ENCODE data around the gene PBX3. TPM values are rescaled to one million over a fixed set of nuclear protein-coding genes. Genes with fewer than 3 reads are reported as not detected.

PBX3 gene
- total and polyA plus RNA-seq, 2 experiments from 2014 or later, result 13.4 to 30.9 TPM

GRCh38 chr9:125926936-125927335 is 179.8 kb downstream of the PBX3 start:
- in situ Hi-C loops (cut with MboI), result no loop called here
- 94 to 96% methylated on average over 1 of the region's 1 CpG for WGBS, 2 experiments (ENCODE audit: low coverage in 1 of 2, low lambda C conversion rate in 2 of 2, missing lambda C conversion rate in 2 of 2)

GRCh38 chr9:125929846-125930245 is 182.7 kb downstream of the PBX3 start:
- H4K20me1 ChIP-seq (ENCODE audit: insufficient read depth), result no peaks in the 10 kb centered on the region
- no peaks in the 10 kb centered on the region for H3K27me3 ChIP-seq (replicated peaks; ENCODE audit: insufficient read depth)
- 94 to 98% methylated on average over 2 of the region's 2 CpGs for WGBS, 2 experiments (ENCODE audit: low coverage in 1 of 2, low lambda C conversion rate in 2 of 2, missing lambda C conversion rate in 2 of 2)
- TF ChIP-seq EZH2 (IDR thresholded peaks at IDR 0.05; ENCODE audit: insufficient read depth, poor library complexity, severe bottlenecking) (no peak), EZH2phosphoT487 (IDR thresholded peaks at IDR 0.05; ENCODE audit: insufficient read depth, low read depth) (no peak)
- in situ Hi-C loops (cut with MboI), result no loop called here
- H3F3A ChIP-seq (ENCODE audit: insufficient read depth), result peaks cover 26% of the 10 kb centered on the region
- peaks cover 30% of the 10 kb centered on the region for H3K4me1 ChIP-seq (ENCODE audit: insufficient read depth)
- H3K36me3 ChIP-seq (ENCODE audit: low read depth), result no peaks in the 10 kb centered on the region
- H3K9ac ChIP-seq, result no peak overlapping the region
- H2AFZ ChIP-seq, result no peak overlapping the region
- no peaks in the 10 kb centered on the region for H3K9me3 ChIP-seq (ENCODE audit: low read depth)
- no peak overlapping the region for H3K4me2 ChIP-seq (ENCODE audit: unreplicated experiment)
- H3K79me2 ChIP-seq (ENCODE audit: insufficient read depth), result peaks cover 25% of the 10 kb centered on the region
- no peak overlapping the region for H3K27ac ChIP-seq
- peak; percentile 18 for DNase-seq
- no peak overlapping the region for H3K4me3 ChIP-seq
- H3K9me2 ChIP-seq (ENCODE audit: insufficient read depth), result no peaks in the 10 kb centered on the region

More at GRCh38 chr9:125926936-125927335, 179.8 kb downstream of the PBX3 start:
- no peak overlapping the region for H2AFZ ChIP-seq
- H3K4me2 ChIP-seq (ENCODE audit: unreplicated experiment), result no peak overlapping the region
- H3K36me3 ChIP-seq (ENCODE audit: low read depth), result no peaks in the 10 kb centered on the region
- TF ChIP-seq EZH2 (IDR thresholded peaks at IDR 0.05; ENCODE audit: insufficient read depth, poor library complexity, severe bottlenecking) (no peak), EZH2phosphoT487 (IDR thresholded peaks at IDR 0.05; ENCODE audit: insufficient read depth, low read depth) (no peak)
- peaks cover 18% of the 10 kb centered on the region for H3K4me1 ChIP-seq (ENCODE audit: insufficient read depth)
- H4K20me1 ChIP-seq (ENCODE audit: insufficient read depth), result no peaks in the 10 kb centered on the region
- peaks cover 14% of the 10 kb centered on the region; the same call in 1 of the 2 replicates for H3F3A ChIP-seq (ENCODE audit: insufficient read depth)
- no peak overlapping the region for H3K4me3 ChIP-seq
- DNase-seq, result no peak
- H3K9me2 ChIP-seq (ENCODE audit: insufficient read depth), result no peaks in the 10 kb centered on the region
- H3K9me3 ChIP-seq (ENCODE audit: low read depth), result no peaks in the 10 kb centered on the region
- no peak overlapping the region for H3K9ac ChIP-seq
- H3K27ac ChIP-seq, result no peak overlapping the region
- H3K79me2 ChIP-seq (ENCODE audit: insufficient read depth), result peaks cover 21% of the 10 kb centered on the region
- no peaks in the 10 kb centered on the region for H3K27me3 ChIP-seq (replicated peaks; ENCODE audit: insufficient read depth)

GRCh38 chr9:125931211-125931610 is 184.0 kb downstream of the PBX3 start:
- WGBS, 2 experiments (ENCODE audit: low coverage in 1 of 2, low lambda C conversion rate in 2 of 2, missing lambda C conversion rate in 2 of 2), result 97% methylated on average over 4 of the region's 4 CpGs

GRCh38 chr9:125932012-125932411 is 184.8 kb downstream of the PBX3 start:
- Histone ChIP-seq H4K20me1 (ENCODE audit: insufficient read depth) (no peaks in the 10 kb centered on the region), H3K9me3 (ENCODE audit: low read depth) (no peaks in the 10 kb centered on the region), H2AFZ (no peak overlapping the region; the same call in 1 of the 2 replicates), H3K9ac (peak overlapping the region; percentile 53), H3K27ac (peak overlapping the region; percentile 72), H3K4me2 (ENCODE audit: unreplicated experiment) (peak overlapping the region; percentile 83), H3K4me3 (peak overlapping the region; percentile 34; the same call in 1 of the 2 replicates), H3F3A (ENCODE audit: insufficient read depth) (peaks cover 26% of the 10 kb centered on the region), H3K4me1 (ENCODE audit: insufficient read depth) (peaks cover 26% of the 10 kb centered on the region), H3K9me2 (ENCODE audit: insufficient read depth) (no peaks in the 10 kb centered on the region), H3K36me3 (ENCODE audit: low read depth) (peaks cover 15% of the 10 kb centered on the region; the same call in 1 of the 2 replicates), H3K27me3 (replicated peaks; ENCODE audit: insufficient read depth) (no peaks in the 10 kb centered on the region), H3K79me2 (ENCODE audit: insufficient read depth) (peaks cover 14% of the 10 kb centered on the region; the same call in 1 of the 2 replicates)
- WGBS, 2 experiments (ENCODE audit: low coverage in 1 of 2, low lambda C conversion rate in 2 of 2, missing lambda C conversion rate in 2 of 2), result 3 to 5% methylated on average over 5 of the region's 5 CpGs
- DNase-seq, result peak; percentile 99
- in situ Hi-C loops (cut with MboI), result no loop called here
- TF ChIP-seq EZH2 (IDR thresholded peaks at IDR 0.05; ENCODE audit: insufficient read depth, poor library complexity, severe bottlenecking) (no peak), EZH2phosphoT487 (IDR thresholded peaks at IDR 0.05; ENCODE audit: insufficient read depth, low read depth) (no peak)

More at GRCh38 chr9:125931211-125931610, 184.0 kb downstream of the PBX3 start:
- in situ Hi-C loops (cut with MboI), result no loop called here
- TF ChIP-seq EZH2 (IDR thresholded peaks at IDR 0.05; ENCODE audit: insufficient read depth, poor library complexity, severe bottlenecking), result no peak
- TF ChIP-seq EZH2phosphoT487 (IDR thresholded peaks at IDR 0.05; ENCODE audit: insufficient read depth, low read depth), result no peak
- Histone ChIP-seq H3K4me3 (no peak overlapping the region), H3K9ac (no peak overlapping the region), H3K36me3 (ENCODE audit: low read depth) (0 out of 2 replicates have a peak, but pooled peaks cover 7% of the 10 kb centered on the region), H3F3A (ENCODE audit: insufficient read depth) (peaks cover 26% of the 10 kb centered on the region), H3K27me3 (replicated peaks; ENCODE audit: insufficient read depth) (no peaks in the 10 kb centered on the region), H2AFZ (no peak overlapping the region), H3K27ac (peak overlapping the region; percentile 72), H3K9me3 (ENCODE audit: low read depth) (no peaks in the 10 kb centered on the region), H3K4me2 (ENCODE audit: unreplicated experiment) (peak overlapping the region; percentile 52), H4K20me1 (ENCODE audit: insufficient read depth) (no peaks in the 10 kb centered on the region), H3K4me1 (ENCODE audit: insufficient read depth) (peaks cover 30% of the 10 kb centered on the region), H3K9me2 (ENCODE audit: insufficient read depth) (no peaks in the 10 kb centered on the region), H3K79me2 (ENCODE audit: insufficient read depth) (peaks cover 14% of the 10 kb centered on the region; the same call in 1 of the 2 replicates)
- DNase-seq, result no peak
